Measurements from ENCODE around the gene SLC9A5.

The SLC9A5 gene

DNA sequence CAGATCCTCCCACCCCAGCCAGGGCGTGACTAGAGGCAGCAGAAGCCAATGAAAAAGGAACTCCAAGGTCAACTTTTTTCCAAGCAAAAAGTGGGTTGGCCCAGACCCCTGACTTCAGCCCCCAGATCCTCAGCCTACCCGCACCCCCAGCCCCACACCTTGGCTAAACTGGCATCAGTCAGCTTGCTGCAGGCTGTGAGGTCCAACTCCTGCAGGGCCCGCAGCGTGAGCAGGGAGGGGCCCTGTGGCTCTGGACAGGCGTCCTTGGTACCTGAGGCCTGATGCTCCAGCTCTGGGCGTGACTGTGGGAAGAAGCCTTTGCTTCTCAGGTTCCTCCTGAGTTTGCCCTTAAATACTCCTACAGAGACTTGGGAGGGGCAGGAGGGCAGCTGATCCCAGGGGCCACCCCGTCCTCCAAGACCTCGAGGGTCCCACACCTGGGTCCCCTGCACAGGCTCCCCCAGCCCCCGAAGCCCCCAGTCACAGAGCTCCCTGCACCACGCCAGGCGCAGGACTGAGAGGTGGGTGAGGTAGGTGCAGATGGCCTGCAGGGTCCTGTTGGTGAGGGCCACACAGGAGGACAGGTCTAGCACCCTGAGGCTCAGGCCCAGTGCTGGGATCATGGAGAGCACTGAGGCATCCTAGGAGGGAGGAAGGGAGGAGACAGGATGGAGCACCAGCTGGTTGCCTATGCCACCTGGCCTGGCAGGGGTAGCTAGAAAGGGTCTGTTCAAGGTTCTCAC, 40.5 kb upstream of the SLC9A5 start:
- TF ChIP-seq, protein P1, sequence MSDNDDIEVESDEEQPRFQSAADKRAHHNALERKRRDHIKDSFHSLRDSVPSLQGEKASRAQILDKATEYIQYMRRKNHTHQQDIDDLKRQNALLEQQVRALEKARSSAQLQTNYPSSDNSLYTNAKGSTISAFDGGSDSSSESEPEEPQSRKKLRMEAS (IDR thresholded peaks at IDR 0.05), result no peak
- TF ChIP-seq FOXM1 (IDR thresholded peaks at IDR 0.05; ENCODE audit: borderline replicate concordance, low read depth) (no peak), YY1 (IDR thresholded peaks at IDR 0.05; ENCODE audit: low read depth) (no peak), EGR1 (IDR thresholded peaks at IDR 0.05) (no peak), EP300 (IDR thresholded peaks at IDR 0.05; ENCODE audit: borderline replicate concordance) (no peak), CREB1 (IDR thresholded peaks at IDR 0.05; ENCODE audit: low read depth) (no peak), RAD21 (IDR thresholded peaks at IDR 0.05; ENCODE audit: low read depth) (no peak), NFIC (IDR thresholded peaks at IDR 0.05) (no peak), TEAD4 (IDR thresholded peaks at IDR 0.05) (no peak), TCF12 (IDR thresholded peaks at IDR 0.05; ENCODE audit: low read depth) (no peak), CEBPB (IDR thresholded peaks at IDR 0.05) (no peak), ZBTB7A (IDR thresholded peaks at IDR 0.05; ENCODE audit: low read depth) (no peak; the same call in 1 of the 2 replicates), TAF1 (IDR thresholded peaks at IDR 0.05; ENCODE audit: low read depth) (no peak)
- TF ChIP-seq, protein P2, sequence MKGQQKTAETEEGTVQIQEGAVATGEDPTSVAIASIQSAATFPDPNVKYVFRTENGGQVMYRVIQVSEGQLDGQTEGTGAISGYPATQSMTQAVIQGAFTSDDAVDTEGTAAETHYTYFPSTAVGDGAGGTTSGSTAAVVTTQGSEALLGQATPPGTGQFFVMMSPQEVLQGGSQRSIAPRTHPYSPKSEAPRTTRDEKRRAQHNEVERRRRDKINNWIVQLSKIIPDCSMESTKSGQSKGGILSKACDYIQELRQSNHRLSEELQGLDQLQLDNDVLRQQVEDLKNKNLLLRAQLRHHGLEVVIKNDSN (IDR thresholded peaks at IDR 0.05), result no peak
- TF ChIP-seq, protein P3, sequence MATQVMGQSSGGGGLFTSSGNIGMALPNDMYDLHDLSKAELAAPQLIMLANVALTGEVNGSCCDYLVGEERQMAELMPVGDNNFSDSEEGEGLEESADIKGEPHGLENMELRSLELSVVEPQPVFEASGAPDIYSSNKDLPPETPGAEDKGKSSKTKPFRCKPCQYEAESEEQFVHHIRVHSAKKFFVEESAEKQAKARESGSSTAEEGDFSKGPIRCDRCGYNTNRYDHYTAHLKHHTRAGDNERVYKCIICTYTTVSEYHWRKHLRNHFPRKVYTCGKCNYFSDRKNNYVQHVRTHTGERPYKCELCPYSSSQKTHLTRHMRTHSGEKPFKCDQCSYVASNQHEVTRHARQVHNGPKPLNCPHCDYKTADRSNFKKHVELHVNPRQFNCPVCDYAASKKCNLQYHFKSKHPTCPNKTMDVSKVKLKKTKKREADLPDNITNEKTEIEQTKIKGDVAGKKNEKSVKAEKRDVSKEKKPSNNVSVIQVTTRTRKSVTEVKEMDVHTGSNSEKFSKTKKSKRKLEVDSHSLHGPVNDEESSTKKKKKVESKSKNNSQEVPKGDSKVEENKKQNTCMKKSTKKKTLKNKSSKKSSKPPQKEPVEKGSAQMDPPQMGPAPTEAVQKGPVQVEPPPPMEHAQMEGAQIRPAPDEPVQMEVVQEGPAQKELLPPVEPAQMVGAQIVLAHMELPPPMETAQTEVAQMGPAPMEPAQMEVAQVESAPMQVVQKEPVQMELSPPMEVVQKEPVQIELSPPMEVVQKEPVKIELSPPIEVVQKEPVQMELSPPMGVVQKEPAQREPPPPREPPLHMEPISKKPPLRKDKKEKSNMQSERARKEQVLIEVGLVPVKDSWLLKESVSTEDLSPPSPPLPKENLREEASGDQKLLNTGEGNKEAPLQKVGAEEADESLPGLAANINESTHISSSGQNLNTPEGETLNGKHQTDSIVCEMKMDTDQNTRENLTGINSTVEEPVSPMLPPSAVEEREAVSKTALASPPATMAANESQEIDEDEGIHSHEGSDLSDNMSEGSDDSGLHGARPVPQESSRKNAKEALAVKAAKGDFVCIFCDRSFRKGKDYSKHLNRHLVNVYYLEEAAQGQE (IDR thresholded peaks at IDR 0.05; ENCODE audit: low read depth), result no peak

- TF ChIP-seq TEAD4 (IDR thresholded peaks at IDR 0.05), result no peak
- TF ChIP-seq, protein P2 (IDR thresholded peaks at IDR 0.05), result no peak
- TF ChIP-seq, protein P1 (IDR thresholded peaks at IDR 0.05), result no peak
- TF ChIP-seq FOXM1 (IDR thresholded peaks at IDR 0.05; ENCODE audit: borderline replicate concordance, low read depth), result no peak
- TF ChIP-seq CEBPB (IDR thresholded peaks at IDR 0.05), result no peak
- TF ChIP-seq TCF12 (IDR thresholded peaks at IDR 0.05; ENCODE audit: low read depth), result no peak
- no peak for TF ChIP-seq CREB1 (IDR thresholded peaks at IDR 0.05; ENCODE audit: low read depth)
- TF ChIP-seq RAD21 (IDR thresholded peaks at IDR 0.05; ENCODE audit: low read depth), result no peak
- TF ChIP-seq EP300 (IDR thresholded peaks at IDR 0.05; ENCODE audit: borderline replicate concordance), result no peak
- no peak for TF ChIP-seq EGR1 (IDR thresholded peaks at IDR 0.05)
- TF ChIP-seq ZBTB7A (IDR thresholded peaks at IDR 0.05; ENCODE audit: low read depth), result no peak
- TF ChIP-seq NFIC (IDR thresholded peaks at IDR 0.05), result no peak
- TF ChIP-seq YY1 (IDR thresholded peaks at IDR 0.05; ENCODE audit: low read depth), result no peak
- TF ChIP-seq TAF1 (IDR thresholded peaks at IDR 0.05; ENCODE audit: low read depth), result no peak
- TF ChIP-seq, protein P3 (IDR thresholded peaks at IDR 0.05; ENCODE audit: low read depth), result no peak
Observed at GRCh38 chr16:67209565-67209964, 39.2 kb upstream of the SLC9A5 start.

DNA sequence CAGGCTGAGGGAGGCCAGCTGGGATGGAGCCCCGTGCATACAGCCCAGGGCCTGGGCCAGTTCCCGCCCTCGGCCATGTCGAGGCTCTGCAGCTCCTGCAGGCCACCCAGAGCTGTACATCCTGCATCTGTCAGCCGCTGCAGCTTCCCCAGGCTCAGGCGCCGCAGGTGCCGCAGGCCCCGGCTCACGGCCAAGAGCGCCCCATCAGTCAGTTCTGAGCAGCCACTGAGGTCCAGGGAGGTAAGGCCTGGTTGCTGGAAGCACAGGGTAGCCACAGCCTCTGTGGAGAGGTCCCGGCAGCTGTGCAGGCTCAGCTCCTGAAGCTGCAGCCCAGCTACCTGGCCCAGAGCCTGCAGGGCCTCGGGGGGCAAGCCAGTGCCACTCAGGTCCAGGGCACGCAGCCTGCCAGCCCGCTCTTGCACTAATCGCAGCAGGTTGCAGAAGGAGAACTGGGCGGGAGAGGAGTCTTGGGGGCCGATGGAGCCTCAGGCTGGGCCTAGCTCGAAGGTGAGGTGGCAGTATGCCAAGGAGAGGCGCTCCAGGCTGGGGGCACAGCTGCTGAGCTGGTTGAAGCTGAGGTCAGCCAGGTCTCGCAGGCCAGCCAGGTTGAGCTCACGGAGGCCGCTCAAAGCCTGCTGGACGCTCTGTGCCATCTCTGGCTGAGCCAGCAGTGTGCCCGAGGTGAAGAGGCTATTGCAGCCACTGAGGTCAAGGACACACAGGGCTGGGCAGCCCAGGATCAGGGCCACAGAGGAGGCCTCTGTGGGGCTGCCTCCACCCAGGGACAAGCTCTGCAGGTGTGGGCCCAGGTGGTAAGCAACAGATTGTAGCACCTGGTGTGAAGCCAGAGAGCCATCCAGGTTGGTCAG, 38.5 kb upstream of the SLC9A5 start:
- no peak for TF ChIP-seq TAF1 (IDR thresholded peaks at IDR 0.05; ENCODE audit: low read depth)
- TF ChIP-seq EP300 (IDR thresholded peaks at IDR 0.05; ENCODE audit: borderline replicate concordance), result no peak
- no peak for TF ChIP-seq FOXM1 (IDR thresholded peaks at IDR 0.05; ENCODE audit: borderline replicate concordance, low read depth)
- TF ChIP-seq, protein P1 (IDR thresholded peaks at IDR 0.05), result no peak
- no peak for TF ChIP-seq CEBPB (IDR thresholded peaks at IDR 0.05)
- no peak for TF ChIP-seq CREB1 (IDR thresholded peaks at IDR 0.05; ENCODE audit: low read depth)
- TF ChIP-seq TCF12 (IDR thresholded peaks at IDR 0.05; ENCODE audit: low read depth), result no peak
- TF ChIP-seq RAD21 (IDR thresholded peaks at IDR 0.05; ENCODE audit: low read depth), result no peak
- TF ChIP-seq ZBTB7A (IDR thresholded peaks at IDR 0.05; ENCODE audit: low read depth), result no peak
- no peak for TF ChIP-seq EGR1 (IDR thresholded peaks at IDR 0.05)
- TF ChIP-seq, protein P2 (IDR thresholded peaks at IDR 0.05), result no peak
- no peak for TF ChIP-seq YY1 (IDR thresholded peaks at IDR 0.05; ENCODE audit: low read depth)
- no peak for TF ChIP-seq TEAD4 (IDR thresholded peaks at IDR 0.05)
- no peak for TF ChIP-seq NFIC (IDR thresholded peaks at IDR 0.05)
- TF ChIP-seq, protein P3 (IDR thresholded peaks at IDR 0.05; ENCODE audit: low read depth), result no peak
